IMR-90 (cell line): ENCODE results near the gene KCP.
"Not testable (repeated sequence)": the region's sequence is repeated elsewhere in the genome, so short reads cannot be mapped to it uniquely, and the experiment has no call there.

Experiments used
- CHD1 ChIP-seq: IDR thresholded peaks from 2 replicates; pipeline ENCODE4 v1.6.1; 2012; ENCODE audit warnings: low read depth, low read length, improper control_type of control experiment
- CTCF ChIP-seq: conservative IDR thresholded peaks from 2 replicates; pipeline ENCODE4 v1.5.1; 2012; ENCODE audit warnings: mild to moderate bottlenecking, low read depth, low read length, improper control_type of control experiment
- ELK1 ChIP-seq: fragments of 150-350 bp; IDR thresholded peaks from 2 replicates; pipeline ENCODE4 v1.6.1; 2016; ENCODE audit warnings: low read depth, mild to moderate bottlenecking, low read length, moderate library complexity, borderline replicate concordance
- FOS ChIP-seq: fragments of 150-350 bp; IDR thresholded peaks from 2 replicates; pipeline ENCODE4 v1.6.1; 2016; ENCODE audit warnings: low read depth, low read length
- MXI1 ChIP-seq: IDR thresholded peaks from 2 replicates; pipeline ENCODE4 v1.6.1; 2012; ENCODE audit warnings: low read depth, mild to moderate bottlenecking, low read length, moderate library complexity, borderline replicate concordance
- POLR2A ChIP-seq: IDR thresholded peaks from 2 replicates; pipeline ENCODE4 v1.6.1; 2012; ENCODE audit warnings: mild to moderate bottlenecking, low read depth, low read length
- RAD21 ChIP-seq: IDR thresholded peaks from 2 replicates; pipeline ENCODE4 v1.6.1; 2012; ENCODE audit warnings: low read length, improper control_type of control experiment
- RFX5 ChIP-seq: IDR thresholded peaks from 2 replicates; pipeline ENCODE4 v1.8.0; 2012; ENCODE audit warnings: low read depth, mild to moderate bottlenecking, low read length, moderate library complexity

- TF ChIP-seq CTCF, MXI1, POLR2A, CHD1, RFX5, RAD21, ELK1, FOS: not testable (repeated sequence)
Observed at GRCh38 chr7:128912709-128913495, 2.4 kb upstream of the KCP start.
